Fibroblast of lung (primary cell): ENCODE data around the gene RPS14. TPM values are rescaled to one million over a fixed set of nuclear protein-coding genes. Genes with fewer than 3 reads are reported as not detected.

ENCODE experiments used
- DNase-seq, 2 donors: peaks; one replicate each; pipeline versions ENCODE4 v3.0.0 to v3.0.0-alpha.2; 2010; ENCODE audit warnings: low read depth in 2 of 2
- H2AFZ ChIP-seq: 2 replicates; pipeline ENCODE4 v1.5.1; 2012; ENCODE audit warnings: low read length, control low read depth, inconsistent platforms
- H3K27ac ChIP-seq: 2 replicates; pipeline ENCODE4 v1.5.1; 2011; ENCODE audit warnings: low read length, control low read depth; ENCODE audit not compliant: insufficient read depth
- H3K27me3 ChIP-seq: 2 replicates; pipeline ENCODE4 v1.5.1; 2011; ENCODE audit warnings: mild to moderate bottlenecking, low read length; ENCODE audit not compliant: control insufficient read depth, insufficient read depth
- H3K36me3 ChIP-seq: 2 replicates; pipeline ENCODE4 v1.5.1; 2011; ENCODE audit warnings: low read length; ENCODE audit not compliant: control insufficient read depth, insufficient read depth
- H3K4me1 ChIP-seq: 2 replicates; pipeline ENCODE4 v1.5.1; 2011; ENCODE audit warnings: low read length; ENCODE audit not compliant: control insufficient read depth, insufficient read depth; ENCODE audit errors: extremely low read depth
- H3K4me2 ChIP-seq: 2 replicates; pipeline ENCODE4 v1.5.1; 2011; ENCODE audit warnings: low read length, control low read depth; ENCODE audit not compliant: insufficient read depth; ENCODE audit errors: extremely low read depth
- H3K4me3 ChIP-seq, 4 experiments: fragments of 200-600 bp in 1 of 4; sonication (generic) in 1 of 4; replicated peaks in 1 of 4; 2 replicates each; pipeline ENCODE4 v1.5.1; 2011 to 2016; ENCODE audit warnings: low read length in 4 of 4, low read depth in 3 of 4, mild to moderate bottlenecking in 3 of 4, control low read depth in 2 of 4, inconsistent platforms in 1 of 4, mixed read lengths in 1 of 4; ENCODE audit not compliant: insufficient read depth in 1 of 4; ENCODE audit errors: control extremely low read depth in 1 of 4
- H3K79me2 ChIP-seq: 2 replicates; pipeline ENCODE4 v1.5.1; 2012; ENCODE audit warnings: mild to moderate bottlenecking, low read length, inconsistent platforms; ENCODE audit not compliant: control insufficient read depth, insufficient read depth
- H3K9ac ChIP-seq: 2 replicates; pipeline ENCODE4 v1.5.1; 2011; ENCODE audit warnings: mild to moderate bottlenecking, low read length, control low read depth; ENCODE audit not compliant: insufficient read depth
- H3K9me3 ChIP-seq: 2 replicates; pipeline ENCODE4 v1.5.1; 2012; ENCODE audit warnings: low read depth, low read length; ENCODE audit not compliant: control insufficient read depth, insufficient read depth
- H4K20me1 ChIP-seq: 2 replicates; pipeline ENCODE4 v1.5.1; 2011; ENCODE audit warnings: low read length; ENCODE audit not compliant: control insufficient read depth, insufficient read depth; ENCODE audit errors: extremely low read depth
- CTCF ChIP-seq, 2 donors: IDR thresholded peaks in 1 of 2; conservative IDR thresholded peaks in 1 of 2; 1 replicate in 1 of 2; 2 replicates in 1 of 2; pipeline ENCODE4 v1.5.1; 2011 to 2012; ENCODE audit warnings: low read length in 2 of 2, control low read depth in 1 of 2, inconsistent platforms in 1 of 2, low read depth in 1 of 2, mild to moderate bottlenecking in 1 of 2
- EZH2 ChIP-seq: IDR thresholded peaks from 2 replicates; pipeline ENCODE4 v1.5.1; 2012; ENCODE audit warnings: low read length, control low read depth, mild to moderate bottlenecking; ENCODE audit errors: missing control alignments
- polyA plus RNA-seq, 2 donors: library from polyadenylated mRNA; depleted of rRNA in 1 of 2; stranded (reverse) in 1 of 2; unstranded in 1 of 2; fragments of >200 nt; gene quantifications; 2 replicates each; pipeline ENCODE4 v1.2.1, GENCODE V29; 2011 to 2012; ENCODE audit warnings: missing spikeins in 1 of 2
- total RNA-seq: library from RNA; depleted of rRNA; stranded (reverse); fragments of >200 nt; gene quantifications from 2 replicates; pipeline ENCODE4 v1.2.1, GENCODE V29; 2014

Gene RPS14
- total and polyA plus RNA-seq, 2 donors (not counting 1 experiment from before 2014, with no cell fraction given), result 1,962 to 5,623 TPM

- Histone ChIP-seq H3K9ac (no peak overlapping the region), H2AFZ (no peak overlapping the region), H3K4me1 (peaks cover 60% of the 10 kb centered on the region), H3K4me3 (no peak overlapping the region), H3K9me3 (no peaks in the 10 kb centered on the region), H4K20me1 (no peaks in the 10 kb centered on the region), H3K27ac (peak overlapping the region; percentile 92), H3K4me2 (no peak overlapping the region), H3K36me3 (peaks cover 7% of the 10 kb centered on the region), H3K27me3 (no peaks in the 10 kb centered on the region), H3K79me2 (peaks cover 90% of the 10 kb centered on the region)
- TF ChIP-seq EZH2 (no peak), CTCF (conservative IDR thresholded peaks at IDR 0.05 in 1 of 2, IDR thresholded peaks at IDR 0.05 in 1 of 2; ENCODE audit: low read depth in 1 of 2, low read length in 2 of 2) (no peak)
- no peak for DNase-seq
These were observed 46.6 kb upstream of the RPS14 start for GRCh38 chr5:150496098-150496497.

- Histone ChIP-seq H3K9me3 (no peaks in the 10 kb centered on the region), H3K4me1 (peaks cover 61% of the 10 kb centered on the region), H4K20me1 (no peaks in the 10 kb centered on the region), H2AFZ (no peak overlapping the region), H3K9ac (no peak overlapping the region), H3K27ac (peak overlapping the region; percentile 61), H3K27me3 (no peaks in the 10 kb centered on the region), H3K79me2 (peaks cover 90% of the 10 kb centered on the region), H3K4me2 (peak overlapping the region; percentile 54), H3K4me3 (no peak overlapping the region), H3K36me3 (peaks cover 4% of the 10 kb centered on the region)
- DNase-seq, result peak; percentile 58 to 84
- no peak for TF ChIP-seq CTCF (conservative IDR thresholded peaks at IDR 0.05 in 1 of 2, IDR thresholded peaks at IDR 0.05 in 1 of 2; ENCODE audit: low read depth in 1 of 2, low read length in 2 of 2)
- no peak for TF ChIP-seq EZH2
These were observed 43.1 kb upstream of the RPS14 start for GRCh38 chr5:150492621-150493020.

- Histone ChIP-seq H2AFZ (no peak overlapping the region), H4K20me1 (no peaks in the 10 kb centered on the region), H3K4me2 (peak overlapping the region; percentile 17), H3K4me1 (peaks cover 56% of the 10 kb centered on the region), H3K4me3 (peak overlapping the region in 1 of 4 experiments; percentile 2), H3K36me3 (peaks cover 4% of the 10 kb centered on the region), H3K79me2 (peaks cover 91% of the 10 kb centered on the region), H3K27ac (peak overlapping the region; percentile 61), H3K9me3 (no peaks in the 10 kb centered on the region), H3K9ac (no peak overlapping the region), H3K27me3 (no peaks in the 10 kb centered on the region)
- DNase-seq, result no peak
- no peak for TF ChIP-seq EZH2
- no peak for TF ChIP-seq CTCF (conservative IDR thresholded peaks at IDR 0.05 in 1 of 2, IDR thresholded peaks at IDR 0.05 in 1 of 2; ENCODE audit: low read depth in 1 of 2, low read length in 2 of 2)
These were observed 42.3 kb upstream of the RPS14 start for GRCh38 chr5:150491876-150492275.
